GM12874 (cell line): ENCODE measurements around the gene CEP164.

Source experiments
- TF ChIP-seq, protein P1 (sequence below): IDR thresholded peaks from 2 replicates; pipeline ENCODE4 v1.5.1; 2011; ENCODE audit warnings: low read depth, mild to moderate bottlenecking, control low read depth, low read length, moderate library complexity; ENCODE audit not compliant: insufficient read depth

The CEP164 gene

DNA sequence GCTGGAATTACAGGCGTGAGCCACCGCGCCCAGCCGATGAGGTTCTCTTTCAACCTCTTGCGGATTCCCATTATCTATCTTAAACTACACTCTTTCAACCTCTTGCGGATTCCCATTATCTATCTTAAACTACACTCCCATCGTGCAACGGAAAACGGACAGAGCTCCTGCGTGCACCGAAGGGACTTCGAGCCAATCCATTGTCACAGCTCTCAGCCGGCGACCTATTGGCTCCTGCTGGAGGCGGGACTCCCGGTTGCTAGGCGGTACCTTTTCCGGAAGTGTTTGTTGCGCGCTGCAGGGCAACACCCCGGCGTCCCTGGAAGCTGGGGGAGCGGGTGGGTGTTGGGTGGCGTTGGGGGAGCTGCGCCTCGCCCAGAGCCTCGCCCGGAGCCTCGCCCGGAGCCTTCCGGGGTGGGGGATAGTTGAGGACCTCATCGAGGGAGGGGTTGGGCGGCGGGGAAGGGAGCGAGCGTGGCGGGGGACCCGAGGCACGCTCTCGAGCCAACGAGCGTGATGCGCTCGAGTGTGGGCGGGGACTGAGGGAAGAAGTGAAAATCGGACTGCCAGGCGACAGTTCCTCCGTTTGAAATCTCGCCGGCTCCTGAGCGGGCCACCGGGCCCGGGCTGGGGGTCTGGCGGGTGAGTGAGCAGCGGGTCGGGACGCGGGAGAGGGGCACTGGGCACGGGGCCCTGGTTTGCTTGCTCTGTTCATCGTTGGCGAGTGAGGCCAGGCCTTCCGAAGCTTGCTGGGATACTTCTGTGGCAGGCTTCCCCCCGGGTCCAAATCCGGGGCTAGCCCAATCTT, at the start of gene CEP164:
CEP164 (plus strand) TSS at position 288 of the 808 bp plus-strand sequence. CDS start 10,733 bp downstream, outside the sequence.
- TF ChIP-seq, protein P1, sequence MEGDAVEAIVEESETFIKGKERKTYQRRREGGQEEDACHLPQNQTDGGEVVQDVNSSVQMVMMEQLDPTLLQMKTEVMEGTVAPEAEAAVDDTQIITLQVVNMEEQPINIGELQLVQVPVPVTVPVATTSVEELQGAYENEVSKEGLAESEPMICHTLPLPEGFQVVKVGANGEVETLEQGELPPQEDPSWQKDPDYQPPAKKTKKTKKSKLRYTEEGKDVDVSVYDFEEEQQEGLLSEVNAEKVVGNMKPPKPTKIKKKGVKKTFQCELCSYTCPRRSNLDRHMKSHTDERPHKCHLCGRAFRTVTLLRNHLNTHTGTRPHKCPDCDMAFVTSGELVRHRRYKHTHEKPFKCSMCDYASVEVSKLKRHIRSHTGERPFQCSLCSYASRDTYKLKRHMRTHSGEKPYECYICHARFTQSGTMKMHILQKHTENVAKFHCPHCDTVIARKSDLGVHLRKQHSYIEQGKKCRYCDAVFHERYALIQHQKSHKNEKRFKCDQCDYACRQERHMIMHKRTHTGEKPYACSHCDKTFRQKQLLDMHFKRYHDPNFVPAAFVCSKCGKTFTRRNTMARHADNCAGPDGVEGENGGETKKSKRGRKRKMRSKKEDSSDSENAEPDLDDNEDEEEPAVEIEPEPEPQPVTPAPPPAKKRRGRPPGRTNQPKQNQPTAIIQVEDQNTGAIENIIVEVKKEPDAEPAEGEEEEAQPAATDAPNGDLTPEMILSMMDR: no peak

DNA sequence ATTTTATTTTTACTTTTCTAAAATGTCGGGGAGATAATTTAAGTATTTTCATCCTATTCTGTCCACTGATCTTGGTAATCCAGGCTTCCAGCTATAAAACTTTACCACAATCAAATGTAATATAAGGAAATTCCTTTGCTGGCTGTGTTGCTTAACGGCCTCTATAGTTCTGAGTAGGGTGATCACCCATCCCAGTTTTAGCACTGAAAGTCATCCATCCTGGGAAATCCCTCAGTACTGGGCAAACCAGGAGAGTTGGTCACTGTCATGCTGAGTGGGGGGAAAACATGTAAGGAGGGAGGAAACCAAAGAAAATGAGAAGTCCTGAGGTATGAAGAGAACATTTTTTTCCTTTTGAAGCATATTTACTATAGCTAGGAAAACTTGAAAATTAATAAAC, 49.3 kb upstream of the CEP164 start:
- TF ChIP-seq, protein P1: no peak

DNA sequence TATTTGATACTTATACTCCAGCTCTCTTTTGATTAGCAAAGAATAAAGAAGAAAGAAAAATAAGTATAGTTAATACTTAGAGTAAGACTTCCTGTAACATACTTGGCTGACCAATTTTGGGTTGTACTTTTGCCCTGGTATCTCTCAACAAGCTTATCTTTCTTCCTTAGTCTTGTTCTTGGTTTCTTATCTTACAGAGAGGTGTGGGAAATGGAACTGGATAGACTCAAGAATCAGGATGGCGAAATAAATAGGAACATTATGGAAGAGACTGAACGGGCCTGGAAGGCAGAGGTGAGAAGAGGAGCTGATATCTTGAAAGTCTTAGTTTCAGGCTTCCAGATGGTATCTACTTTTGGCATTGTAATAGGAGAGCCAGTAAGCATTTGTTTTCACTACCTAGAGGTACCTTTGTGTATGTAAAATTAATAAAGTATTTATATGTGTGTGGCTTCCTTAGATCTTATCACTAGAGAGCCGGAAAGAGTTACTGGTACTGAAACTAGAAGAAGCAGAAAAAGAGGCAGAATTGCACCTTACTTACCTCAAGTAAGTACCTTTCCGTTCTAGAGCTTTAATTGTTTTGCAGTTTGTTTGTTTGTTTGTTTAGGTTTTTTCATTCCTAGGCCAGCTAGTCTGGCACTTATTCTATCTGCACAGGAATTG, 47.8 kb upstream of the CEP164 start:
- TF ChIP-seq, protein P1: no peak

GRCh38 chr11:117281159-117281558, 46.5 kb upstream of the CEP164 start:
- TF ChIP-seq, protein P1: no peak

- TF ChIP-seq, protein P1: no peak
These were observed 45.8 kb upstream of the CEP164 start for GRCh38 chr11:117281869-117282268.

DNA sequence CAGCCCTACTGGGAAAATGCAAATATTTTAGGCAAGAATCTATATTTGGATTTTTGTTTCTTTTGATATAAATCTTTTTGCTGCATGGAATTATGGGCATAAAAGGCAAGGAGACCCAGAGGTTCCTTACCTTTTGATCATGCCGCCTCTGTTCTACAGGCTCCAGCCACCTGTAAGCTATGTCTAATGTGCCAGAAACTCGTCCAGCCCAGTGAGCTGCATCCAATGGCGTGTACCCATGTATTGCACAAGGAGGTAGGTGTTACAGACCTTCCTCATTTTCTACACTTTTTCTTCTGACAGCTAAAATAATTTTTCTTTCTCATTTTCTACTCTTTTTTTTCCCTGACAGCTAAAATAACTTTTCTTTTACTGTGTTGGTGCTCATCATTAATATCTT, 44.7 kb upstream of the CEP164 start:
- TF ChIP-seq, protein P1: no peak

- TF ChIP-seq, protein P1: no peak
These were observed 43.6 kb upstream of the CEP164 start for GRCh38 chr11:117284053-117284452.
